Gastroesophageal sphincter (tissue), 4 donors: ENCODE results near the gene GJA5. TPM values are rescaled to one million over a fixed set of nuclear protein-coding genes. Genes with fewer than 3 reads are reported as not detected.

Experiments used
- ATAC-seq: fragments of 150-250 bp; one replicate; pipeline ENCODE4 v1.9.1; 2016; ENCODE audit warnings: mild to moderate bottlenecking, moderate library complexity
- H3K27ac ChIP-seq, 4 donors: fragments of 200-600 bp; sonication (generic) in 3 of 4; 1 replicate in 3 of 4; 2 replicates in 1 of 4; pipeline ENCODE4 v1.5.1; 2016 to 2019
- H3K27me3 ChIP-seq: fragments of 200-600 bp; sonication (generic); one replicate; pipeline ENCODE4 v1.5.1; 2019
- H3K36me3 ChIP-seq, 2 donors: fragments of 200-600 bp; sonication (generic); one replicate each; pipeline ENCODE4 v1.5.1; 2019; ENCODE audit warnings: control low read depth in 1 of 2
- H3K4me1 ChIP-seq, 3 donors: fragments of 200-600 bp; sonication (generic); 1 replicate in 2 of 3; 2 replicates in 1 of 3; pipeline ENCODE4 v1.5.1; 2016 to 2019; ENCODE audit warnings: control low read depth in 2 of 3
- H3K4me3 ChIP-seq, 2 donors: fragments of 200-600 bp; sonication (generic); one replicate each; pipeline ENCODE4 v1.5.1; 2019; ENCODE audit warnings: mild to moderate bottlenecking in 1 of 2, moderate library complexity in 1 of 2
- H3K9me3 ChIP-seq, 3 donors: fragments of 200-600 bp; sonication (generic); one replicate each; pipeline ENCODE4 v1.5.1; 2017 to 2019; ENCODE audit warnings: control low read depth in 2 of 3
- EP300 ChIP-seq: sonication (generic); formaldehyde crosslinking; IDR thresholded peaks from one replicate; pipeline ENCODE4 v1.6.1; 2017; ENCODE audit warnings: antibody characterized with exemption, mild to moderate bottlenecking
- POLR2A ChIP-seq, 2 donors: fragments of 450-650 bp; IDR thresholded peaks; one replicate each; pipeline ENCODE4 v1.6.1; 2017; ENCODE audit warnings: antibody characterized with exemption in 2 of 2, mild to moderate bottlenecking in 2 of 2, moderate library complexity in 1 of 2
- POLR2AphosphoS5 ChIP-seq: sonication (generic); formaldehyde crosslinking; IDR thresholded peaks from one replicate; pipeline ENCODE4 v1.6.1; 2017; ENCODE audit warnings: antibody characterized with exemption
- WGBS, 2 donors: methylation state at CpG; one replicate each; pipeline ENCODE4 v1.1.5; 2018; ENCODE audit warnings: low coverage in 1 of 2; 5-methylcytosine and 5-hydroxymethylcytosine counted together
- total RNA-seq, 4 donors: library from RNA; depleted of rRNA; stranded (reverse); fragments of >200 nt; gene quantifications; one replicate each; pipeline ENCODE4 v1.1.0, GENCODE V29; 2016
- TF ChIP-seq, protein P1 (sequence below), 4 experiments: fragments of 200-600 bp in 2 of 4; fragments of 450-650 bp in 2 of 4; sonication (generic) in 1 of 4; IDR thresholded peaks; one replicate each; pipeline ENCODE4 v1.5.1; 2017 to 2019; ENCODE audit warnings: antibody characterized with exemption in 4 of 4, mild to moderate bottlenecking in 2 of 4, moderate library complexity in 2 of 4

Gene GJA5
- total RNA-seq, 4 donors from 2014 or later: 3.9 to 17.4 (median 7.9) TPM

- no peak for TF ChIP-seq POLR2AphosphoS5
- no peak for TF ChIP-seq EP300
- TF ChIP-seq POLR2A (IDR thresholded peaks at IDR 0.05): no peak
- TF ChIP-seq, protein P1, sequence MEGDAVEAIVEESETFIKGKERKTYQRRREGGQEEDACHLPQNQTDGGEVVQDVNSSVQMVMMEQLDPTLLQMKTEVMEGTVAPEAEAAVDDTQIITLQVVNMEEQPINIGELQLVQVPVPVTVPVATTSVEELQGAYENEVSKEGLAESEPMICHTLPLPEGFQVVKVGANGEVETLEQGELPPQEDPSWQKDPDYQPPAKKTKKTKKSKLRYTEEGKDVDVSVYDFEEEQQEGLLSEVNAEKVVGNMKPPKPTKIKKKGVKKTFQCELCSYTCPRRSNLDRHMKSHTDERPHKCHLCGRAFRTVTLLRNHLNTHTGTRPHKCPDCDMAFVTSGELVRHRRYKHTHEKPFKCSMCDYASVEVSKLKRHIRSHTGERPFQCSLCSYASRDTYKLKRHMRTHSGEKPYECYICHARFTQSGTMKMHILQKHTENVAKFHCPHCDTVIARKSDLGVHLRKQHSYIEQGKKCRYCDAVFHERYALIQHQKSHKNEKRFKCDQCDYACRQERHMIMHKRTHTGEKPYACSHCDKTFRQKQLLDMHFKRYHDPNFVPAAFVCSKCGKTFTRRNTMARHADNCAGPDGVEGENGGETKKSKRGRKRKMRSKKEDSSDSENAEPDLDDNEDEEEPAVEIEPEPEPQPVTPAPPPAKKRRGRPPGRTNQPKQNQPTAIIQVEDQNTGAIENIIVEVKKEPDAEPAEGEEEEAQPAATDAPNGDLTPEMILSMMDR (IDR thresholded peaks at IDR 0.05): no peak
- H3K27ac ChIP-seq: no peak overlapping the region
- 38% methylated on average over 2 of the region's 2 CpGs; no CpG with 5 or more reads in 1 of the 2 donors for WGBS, 2 donors
- peaks cover 25% of the 10 kb centered on the region for H3K27me3 ChIP-seq
- H3K36me3 ChIP-seq: no peaks in the 10 kb centered on the region
- no peak overlapping the region for H3K4me3 ChIP-seq
- no peaks in the 10 kb centered on the region for H3K4me1 ChIP-seq
- ATAC-seq: no peak
- no peaks in the 10 kb centered on the region for H3K9me3 ChIP-seq
Measured at GRCh38 chr1:147726168-147726567, 34.2 kb downstream of the GJA5 start.

GRCh38 chr1:147725685-147726084 is 34.7 kb downstream of the GJA5 start:
- ATAC-seq: no peak
- Histone ChIP-seq H3K27ac (no peak overlapping the region), H3K9me3 (no peaks in the 10 kb centered on the region), H3K36me3 (no peaks in the 10 kb centered on the region), H3K4me3 (no peak overlapping the region), H3K4me1 (no peaks in the 10 kb centered on the region), H3K27me3 (peaks cover 25% of the 10 kb centered on the region)
- 90 to 100% methylated on average over 2 of the region's 3 CpGs for WGBS, 2 donors
- TF ChIP-seq EP300 (no peak), POLR2A (IDR thresholded peaks at IDR 0.05) (no peak), POLR2AphosphoS5 (no peak)
- TF ChIP-seq, protein P1 (IDR thresholded peaks at IDR 0.05): no peak

GRCh38 chr1:147723691-147724323 is 36.6 kb downstream of the GJA5 start:
- no peaks in the 10 kb centered on the region for H3K9me3 ChIP-seq
- H3K4me3 ChIP-seq: no peak overlapping the region
- H3K27ac ChIP-seq: no peak overlapping the region
- TF ChIP-seq EP300: no peak
- TF ChIP-seq, protein P1 (IDR thresholded peaks at IDR 0.05): peak in 3 of 4 experiments; percentile 47 to 65 (median 49)
- H3K36me3 ChIP-seq: no peaks in the 10 kb centered on the region
- H3K4me1 ChIP-seq: no peaks in the 10 kb centered on the region
- 38 to 61% methylated on average over 4 to 7 of the region's 7 CpGs for WGBS, 2 donors
- peaks cover 37% of the 10 kb centered on the region for H3K27me3 ChIP-seq
- ATAC-seq: peak; percentile 65

GRCh38 chr1:147722124-147722523 is 38.3 kb downstream of the GJA5 start:
- no peak overlapping the region for H3K4me3 ChIP-seq
- ATAC-seq: no peak
- H3K9me3 ChIP-seq: no peaks in the 10 kb centered on the region
- WGBS, 2 donors: 79 to 89% methylated on average over 2 of the region's 2 CpGs
- no peaks in the 10 kb centered on the region for H3K36me3 ChIP-seq
- H3K4me1 ChIP-seq: no peaks in the 10 kb centered on the region
- no peak overlapping the region for H3K27ac ChIP-seq
- H3K27me3 ChIP-seq: peaks cover 37% of the 10 kb centered on the region
- TF ChIP-seq POLR2AphosphoS5: no peak
- no peak for TF ChIP-seq EP300
- TF ChIP-seq POLR2A (IDR thresholded peaks at IDR 0.05): no peak
- TF ChIP-seq, protein P1 (IDR thresholded peaks at IDR 0.05): no peak

DNA sequence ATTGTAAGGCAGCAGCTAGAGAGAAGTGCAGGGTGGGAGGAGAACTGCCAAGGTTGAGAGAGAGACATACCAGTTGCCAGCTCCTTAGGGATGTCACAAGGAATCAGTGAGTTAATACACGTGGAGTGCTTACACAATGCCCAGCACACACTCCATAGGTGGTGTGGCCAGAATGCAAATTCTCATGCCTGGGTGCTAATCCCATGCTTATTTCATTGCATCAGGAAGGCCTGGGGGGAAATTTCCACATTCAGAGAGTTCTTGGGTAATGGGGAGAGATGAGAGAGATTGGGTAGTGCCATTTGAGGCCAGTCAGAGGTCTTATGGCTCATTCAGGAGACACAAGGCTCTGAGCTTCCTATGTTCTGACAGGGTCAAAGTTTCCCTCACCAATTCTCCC is 38.7 kb downstream of the GJA5 start:
- no peaks in the 10 kb centered on the region for H3K36me3 ChIP-seq
- H3K4me1 ChIP-seq: no peaks in the 10 kb centered on the region
- ATAC-seq: no peak
- 0 to 57% methylated on average over 1 of the region's 1 CpG for WGBS, 2 donors
- H3K9me3 ChIP-seq: no peaks in the 10 kb centered on the region
- no peak overlapping the region for H3K27ac ChIP-seq
- peaks cover 37% of the 10 kb centered on the region for H3K27me3 ChIP-seq
- TF ChIP-seq, protein P1 (IDR thresholded peaks at IDR 0.05): no peak
- TF ChIP-seq EP300 (no peak), POLR2AphosphoS5 (no peak), POLR2A (IDR thresholded peaks at IDR 0.05) (no peak)
- H3K4me3 ChIP-seq: no peak overlapping the region
